A673 (cell line): ENCODE data around the gene TRMT61A.

Experiments used
- EZH2 ChIP-seq: fragments of 200-600 bp; sonication (generic); IDR thresholded peaks from 2 replicates; pipeline ENCODE4 v1.6.1; 2017; ENCODE audit warnings: borderline replicate concordance, low read depth, mild to moderate bottlenecking, mixed read lengths, antibody characterized with exemption, low read length; ENCODE audit not compliant: poor library complexity, severe bottlenecking
- TF ChIP-seq, protein P1 (sequence below): fragments of 300-800, 200-600 bp; sonication (generic); conservative IDR thresholded peaks from 2 replicates; pipeline ENCODE4 v1.5.1; 2017; ENCODE audit warnings: low read depth, mild to moderate bottlenecking, antibody characterized with exemption, low read length, moderate library complexity, mixed read lengths

DNA sequence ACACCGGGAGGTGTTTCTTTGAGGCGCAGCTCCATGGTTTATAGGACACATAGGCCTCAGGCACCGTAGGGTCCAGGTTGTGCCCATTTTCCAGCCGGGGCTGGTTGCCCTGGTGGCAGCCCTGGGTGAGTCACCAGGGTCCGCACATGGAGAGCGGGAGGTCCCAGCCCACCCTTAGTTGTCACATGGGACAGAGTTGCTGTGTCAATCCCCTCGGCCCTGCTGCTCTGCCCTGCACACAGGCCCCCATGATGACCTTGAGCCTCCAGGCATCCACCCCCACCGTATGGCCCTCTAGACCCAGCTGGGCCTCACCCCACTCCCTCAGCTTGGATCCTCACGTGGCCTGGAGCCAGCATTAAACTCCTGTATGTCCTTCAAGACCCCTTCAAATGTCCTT is 7.7 kb downstream of the TRMT61A start:
- TF ChIP-seq, protein P1, sequence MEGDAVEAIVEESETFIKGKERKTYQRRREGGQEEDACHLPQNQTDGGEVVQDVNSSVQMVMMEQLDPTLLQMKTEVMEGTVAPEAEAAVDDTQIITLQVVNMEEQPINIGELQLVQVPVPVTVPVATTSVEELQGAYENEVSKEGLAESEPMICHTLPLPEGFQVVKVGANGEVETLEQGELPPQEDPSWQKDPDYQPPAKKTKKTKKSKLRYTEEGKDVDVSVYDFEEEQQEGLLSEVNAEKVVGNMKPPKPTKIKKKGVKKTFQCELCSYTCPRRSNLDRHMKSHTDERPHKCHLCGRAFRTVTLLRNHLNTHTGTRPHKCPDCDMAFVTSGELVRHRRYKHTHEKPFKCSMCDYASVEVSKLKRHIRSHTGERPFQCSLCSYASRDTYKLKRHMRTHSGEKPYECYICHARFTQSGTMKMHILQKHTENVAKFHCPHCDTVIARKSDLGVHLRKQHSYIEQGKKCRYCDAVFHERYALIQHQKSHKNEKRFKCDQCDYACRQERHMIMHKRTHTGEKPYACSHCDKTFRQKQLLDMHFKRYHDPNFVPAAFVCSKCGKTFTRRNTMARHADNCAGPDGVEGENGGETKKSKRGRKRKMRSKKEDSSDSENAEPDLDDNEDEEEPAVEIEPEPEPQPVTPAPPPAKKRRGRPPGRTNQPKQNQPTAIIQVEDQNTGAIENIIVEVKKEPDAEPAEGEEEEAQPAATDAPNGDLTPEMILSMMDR = no peak
- TF ChIP-seq EZH2 = no peak
